Breast epithelium (tissue), 4 donors: Measurements from ENCODE around the gene KATNAL2. TPM values are rescaled to one million over a fixed set of nuclear protein-coding genes. Genes with fewer than 3 reads are reported as not detected.

Experiments used
- DNase-seq, 2 donors: peaks; one replicate each; pipeline ENCODE4 v3.0.0-alpha.2; 2019; ENCODE audit warnings: low spot score in 2 of 2
- H3K27ac ChIP-seq, 2 donors: fragments of 200-600 bp; sonication (generic) in 1 of 2; one replicate each; pipeline ENCODE4 v1.5.1; 2016 to 2019; ENCODE audit warnings: mild to moderate bottlenecking in 1 of 2
- H3K27me3 ChIP-seq, 2 donors: fragments of 200-600 bp; sonication (generic) in 1 of 2; one replicate each; pipeline versions ENCODE4 v1.5.1 to v1.6.0; 2017 to 2019; ENCODE audit warnings: control low read depth in 1 of 2, mild to moderate bottlenecking in 1 of 2
- H3K36me3 ChIP-seq: fragments of 200-600 bp; one replicate; pipeline ENCODE4 v1.5.1; 2019
- H3K4me1 ChIP-seq, 2 donors: fragments of 200-600 bp; sonication (generic); one replicate each; pipeline ENCODE4 v1.5.1; 2016 to 2019; ENCODE audit warnings: control low read depth in 1 of 2
- H3K4me3 ChIP-seq, 3 donors: fragments of 200-600 bp; sonication (generic); 1 replicate in 2 of 3; 2 replicates in 1 of 3; pipeline ENCODE4 v1.5.1; 2016 to 2019; ENCODE audit warnings: mild to moderate bottlenecking in 3 of 3, moderate library complexity in 2 of 3
- H3K9me3 ChIP-seq, 2 donors: fragments of 200-600 bp; sonication (generic) in 1 of 2; one replicate each; pipeline ENCODE4 v1.5.1; 2016 to 2019; ENCODE audit warnings: control low read depth in 1 of 2
- POLR2A ChIP-seq: fragments of 450-650 bp; IDR thresholded peaks from one replicate; pipeline ENCODE4 v1.6.1; 2016; ENCODE audit warnings: antibody characterized with exemption, mild to moderate bottlenecking, moderate library complexity
- POLR2AphosphoS5 ChIP-seq, 3 donors: sonication (generic); formaldehyde crosslinking; IDR thresholded peaks; one replicate each; pipeline ENCODE4 v1.6.1; 2017; ENCODE audit warnings: antibody characterized with exemption in 3 of 3
- intact Hi-C: fragments of 100-400 bp; cut with DNase I; formaldehyde crosslinking; loops from one replicate; pipeline ENCODE4 v1.15.1; 2023; ENCODE audit warnings: low total_unique reads
- total RNA-seq, 3 donors: library from RNA; depleted of rRNA; stranded (reverse); fragments of >200 nt; gene quantifications; one replicate each; pipeline ENCODE4 v1.1.0, GENCODE V29; 2016
- TF ChIP-seq, protein P1 (sequence below), 3 donors: fragments of 450-650 bp; IDR thresholded peaks; one replicate each; pipeline ENCODE4 v1.5.1; 2016 to 2017; ENCODE audit warnings: antibody characterized with exemption in 3 of 3, mild to moderate bottlenecking in 3 of 3, moderate library complexity in 3 of 3

KATNAL2 gene
- total RNA-seq, 3 donors from 2014 or later = 8.2 to 16.8 (median 9.1) TPM

DNA sequence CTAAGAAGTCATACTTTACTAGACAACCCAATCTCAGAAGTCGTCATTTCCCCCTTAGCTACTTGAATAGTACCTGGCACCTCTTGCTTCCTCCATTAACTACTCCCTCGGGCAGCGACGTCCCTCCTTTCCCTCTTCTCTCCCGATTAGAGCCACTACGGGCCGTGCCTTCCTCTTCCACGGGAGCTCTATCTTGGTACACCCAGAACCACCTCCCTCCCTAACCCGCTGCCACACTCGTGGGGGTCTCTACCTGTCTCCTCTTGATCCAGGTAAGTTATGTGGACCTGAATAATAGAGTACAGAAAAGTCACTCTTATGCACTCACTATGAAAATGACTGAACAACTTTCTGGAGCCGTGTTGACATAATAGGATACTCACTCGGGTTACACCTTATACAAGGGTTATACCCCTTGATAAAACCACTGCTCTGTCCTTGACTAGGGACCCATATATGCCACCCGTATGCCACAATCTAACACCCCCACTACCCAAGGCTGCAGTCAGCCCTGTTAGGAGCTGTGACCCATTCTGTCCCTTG is 233.5 kb downstream of the KATNAL2 start:
- Histone ChIP-seq H3K4me3 (peak overlapping the region; percentile 63 to 95 (median 88)), H3K9me3 (no peaks in the 10 kb centered on the region), H3K36me3 (no peaks in the 10 kb centered on the region), H3K27ac (peak overlapping the region; percentile 86 to 96), H3K27me3 (no peaks in the 10 kb centered on the region), H3K4me1 (no peaks in the 10 kb centered on the region)
- no peak for TF ChIP-seq POLR2AphosphoS5 (IDR thresholded peaks at IDR 0.05)
- TF ChIP-seq POLR2A = no peak
- TF ChIP-seq, protein P1, sequence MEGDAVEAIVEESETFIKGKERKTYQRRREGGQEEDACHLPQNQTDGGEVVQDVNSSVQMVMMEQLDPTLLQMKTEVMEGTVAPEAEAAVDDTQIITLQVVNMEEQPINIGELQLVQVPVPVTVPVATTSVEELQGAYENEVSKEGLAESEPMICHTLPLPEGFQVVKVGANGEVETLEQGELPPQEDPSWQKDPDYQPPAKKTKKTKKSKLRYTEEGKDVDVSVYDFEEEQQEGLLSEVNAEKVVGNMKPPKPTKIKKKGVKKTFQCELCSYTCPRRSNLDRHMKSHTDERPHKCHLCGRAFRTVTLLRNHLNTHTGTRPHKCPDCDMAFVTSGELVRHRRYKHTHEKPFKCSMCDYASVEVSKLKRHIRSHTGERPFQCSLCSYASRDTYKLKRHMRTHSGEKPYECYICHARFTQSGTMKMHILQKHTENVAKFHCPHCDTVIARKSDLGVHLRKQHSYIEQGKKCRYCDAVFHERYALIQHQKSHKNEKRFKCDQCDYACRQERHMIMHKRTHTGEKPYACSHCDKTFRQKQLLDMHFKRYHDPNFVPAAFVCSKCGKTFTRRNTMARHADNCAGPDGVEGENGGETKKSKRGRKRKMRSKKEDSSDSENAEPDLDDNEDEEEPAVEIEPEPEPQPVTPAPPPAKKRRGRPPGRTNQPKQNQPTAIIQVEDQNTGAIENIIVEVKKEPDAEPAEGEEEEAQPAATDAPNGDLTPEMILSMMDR (IDR thresholded peaks at IDR 0.05) = no peak
- DNase-seq = no peak
- intact Hi-C loops = no loop called here

DNA sequence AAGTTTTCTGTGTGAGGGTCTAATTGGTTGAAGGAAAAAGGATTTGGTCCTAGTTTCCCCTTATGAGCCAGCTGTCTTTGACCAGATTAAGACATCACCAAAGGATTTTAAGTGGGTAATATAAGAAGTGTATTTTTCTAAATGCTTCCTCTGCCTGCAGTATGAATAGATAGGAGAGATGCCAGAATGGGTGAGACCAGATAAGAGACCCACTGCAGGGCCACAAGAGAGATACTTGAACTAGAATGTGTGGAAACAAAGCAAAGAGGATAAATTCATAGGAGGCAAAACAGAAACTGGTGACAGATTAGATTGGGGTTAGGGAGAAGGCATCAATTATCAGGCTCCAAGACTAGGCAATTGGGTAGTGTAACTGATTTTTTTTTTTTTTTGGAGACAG is 234.0 kb downstream of the KATNAL2 start:
- intact Hi-C loops = no loop called here
- no peak for TF ChIP-seq POLR2A
- TF ChIP-seq, protein P1 (IDR thresholded peaks at IDR 0.05) = no peak
- no peak for TF ChIP-seq POLR2AphosphoS5 (IDR thresholded peaks at IDR 0.05)
- Histone ChIP-seq H3K27me3 (no peaks in the 10 kb centered on the region), H3K4me1 (no peaks in the 10 kb centered on the region), H3K4me3 (peak overlapping the region in 2 of 3 donors; percentile 88 to 95), H3K36me3 (no peaks in the 10 kb centered on the region), H3K27ac (peak overlapping the region in 1 of 2 donors; percentile 96), H3K9me3 (no peaks in the 10 kb centered on the region)
- DNase-seq = no peak

Other genes starting within 250 kb of the KATNAL2 start
- under 1 TPM in 2 of 3 donors, not detected in 1; 0.29 to 0.33 TPM for gene ST8SIA5, start 160.5 kb upstream of the KATNAL2 start, total RNA-seq
- gene PIAS2, start 95 bp upstream of the KATNAL2 start, total RNA-seq = 10 to 100 TPM; 28.2 to 37.0 (median 30.6) TPM
- gene ELOA2, start 118.0 kb downstream of the KATNAL2 start, total RNA-seq = not detected
- gene HDHD2, start 232.9 kb downstream of the KATNAL2 start, total RNA-seq = 10 to 100 TPM; 18.7 to 41.0 (median 24.9) TPM